Cerebellar cortex (tissue), 1 donor: ENCODE data around the gene POLR3C.
A peak's percentile ranks its signal among the peaks of the same experiment; 100 is the strongest.
"Not testable (repeated sequence)": the region's sequence is repeated elsewhere in the genome, so short reads cannot be mapped to it uniquely, and the experiment has no call there.

ENCODE experiments used
- DNase-seq: peaks from one replicate; pipeline ENCODE4 v3.0.0-alpha.2; 2015; ENCODE audit warnings: low spot score

Gene POLR3C

DNA sequence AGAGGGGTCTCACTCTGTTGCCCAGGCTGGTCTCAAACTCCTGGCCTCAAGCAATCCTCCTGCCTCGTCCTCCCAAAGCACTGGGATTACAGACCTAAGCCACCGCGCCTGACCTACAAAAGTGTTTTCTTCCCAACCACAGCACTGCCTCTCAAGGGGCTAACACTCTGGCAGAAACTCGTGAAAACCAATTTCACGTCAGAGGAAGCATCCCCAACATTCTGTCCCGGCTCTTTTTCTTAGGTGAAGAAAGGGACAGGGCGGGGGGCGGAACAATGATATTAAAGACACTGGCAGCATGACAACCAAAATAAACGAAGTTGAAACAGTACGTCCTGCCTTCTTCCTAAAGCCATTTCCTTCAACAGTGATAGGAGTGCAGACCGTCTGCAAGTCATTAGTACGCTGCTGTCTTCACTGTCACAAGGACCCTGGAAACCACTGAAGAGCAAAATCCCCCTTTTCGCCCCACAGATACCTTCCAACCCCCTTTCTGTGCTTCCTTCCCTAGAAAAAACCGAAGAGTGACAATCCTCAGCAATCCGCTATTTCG is 1.1 kb upstream of the POLR3C start:
- DNase-seq: not testable (repeated sequence)

DNA sequence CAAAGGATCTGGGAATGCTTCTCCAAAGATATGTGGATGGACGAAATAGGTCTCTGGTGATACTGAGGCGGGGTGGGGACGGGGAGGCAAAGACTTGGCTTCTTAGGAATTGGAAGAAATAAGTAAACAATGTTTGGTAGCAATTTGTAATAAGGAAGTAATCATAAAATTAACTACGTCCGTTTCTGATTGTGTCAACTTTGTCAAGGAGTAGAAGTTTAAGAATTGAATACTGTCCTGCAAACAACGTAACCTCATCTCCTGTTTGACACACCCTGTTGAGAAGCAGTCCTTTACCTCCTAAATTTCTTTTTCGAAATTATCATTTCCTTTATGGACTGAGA is 471 bp downstream of the POLR3C start:
- no peak for DNase-seq

DNA sequence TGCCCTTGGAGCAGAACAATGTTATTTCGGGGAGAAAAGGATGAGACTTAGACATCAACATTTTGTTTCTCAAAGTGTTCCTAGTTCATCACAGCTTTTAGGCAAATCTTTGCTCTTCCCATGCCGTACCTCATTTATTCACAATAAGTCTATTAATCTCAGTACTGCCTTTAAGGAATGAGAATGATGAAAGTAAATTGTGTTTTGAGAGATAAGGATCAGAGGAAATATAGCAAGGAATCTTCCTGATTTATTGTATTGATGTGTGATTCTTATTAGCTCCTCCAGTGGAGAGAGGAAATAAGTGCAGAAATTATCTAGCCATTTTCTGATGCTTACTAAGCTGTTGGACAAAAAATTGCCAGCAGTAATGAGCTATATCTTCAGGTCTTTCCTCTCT is 2.0 kb downstream of the POLR3C start:
- no peak for DNase-seq

DNA sequence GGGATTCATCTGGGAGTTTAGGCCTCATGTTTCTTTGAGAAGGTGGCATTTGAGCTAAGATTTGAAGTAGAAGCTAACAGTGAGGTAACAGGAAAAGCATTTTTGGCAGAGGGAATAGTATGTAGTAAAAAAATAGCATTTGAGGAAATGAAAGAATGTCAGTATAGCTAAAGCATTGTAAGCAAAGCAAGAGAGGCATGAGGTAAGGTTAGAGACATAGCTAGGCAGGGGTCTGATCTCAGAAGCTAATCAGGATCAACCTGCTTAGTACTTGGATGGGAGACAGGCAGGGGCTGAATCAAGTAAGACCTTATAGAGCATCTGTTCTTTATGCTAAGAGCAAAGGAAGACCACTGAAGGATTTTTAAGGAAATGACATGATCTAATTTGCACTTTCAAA is 4.0 kb downstream of the POLR3C start:
- DNase-seq: no peak

DNA sequence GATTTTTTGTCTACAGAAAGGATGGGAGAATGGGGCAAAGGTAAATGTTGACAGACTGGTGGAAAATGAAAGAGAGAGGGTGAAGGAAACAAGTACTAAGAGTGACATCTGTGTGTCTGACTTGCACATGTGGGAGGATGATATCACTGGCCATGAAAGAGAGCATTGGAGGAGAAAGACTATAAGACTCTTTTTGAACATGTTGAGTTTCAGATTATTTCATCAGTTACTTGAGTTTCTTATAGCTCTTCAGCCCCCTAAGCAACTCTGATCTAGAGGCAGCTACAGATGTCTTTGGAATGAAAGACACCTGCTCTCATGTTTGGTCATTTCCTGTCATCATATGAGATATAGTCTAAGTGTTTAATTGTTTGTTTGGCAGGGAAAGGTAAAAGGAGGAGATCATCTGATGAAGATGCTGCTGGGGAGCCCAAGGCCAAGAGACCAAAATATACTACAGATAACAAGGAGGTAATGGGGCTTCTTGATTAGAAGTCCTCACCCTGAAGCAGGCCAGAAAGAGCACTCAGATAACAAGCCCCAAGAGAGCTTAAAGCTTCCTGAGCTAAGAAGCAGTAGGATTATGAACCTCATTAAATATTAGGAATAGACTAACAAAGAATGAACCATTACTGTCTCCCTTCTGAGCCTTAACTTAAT is 4.5 kb downstream of the POLR3C start:
- DNase-seq: no peak

DNA sequence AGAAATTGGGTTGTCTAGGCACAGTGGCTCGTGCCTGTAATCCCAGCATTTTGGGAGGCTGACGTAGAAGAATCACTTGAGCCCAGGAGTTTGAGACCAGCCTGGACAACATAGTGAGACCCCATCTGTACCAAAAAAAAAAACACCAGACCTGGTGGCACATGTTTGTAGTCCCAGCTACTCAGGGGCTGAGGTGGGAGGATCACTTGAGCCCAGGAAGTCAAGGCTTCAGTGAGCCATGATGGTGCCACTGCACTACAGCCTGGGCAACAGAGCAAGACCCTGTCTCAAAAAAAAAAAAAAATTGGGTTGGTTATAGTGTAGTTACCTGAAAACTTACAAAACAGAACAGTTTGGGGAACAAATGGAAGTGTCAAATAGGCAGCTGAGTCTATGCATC is 6.8 kb downstream of the POLR3C start:
- not testable (repeated sequence) for DNase-seq

DNA sequence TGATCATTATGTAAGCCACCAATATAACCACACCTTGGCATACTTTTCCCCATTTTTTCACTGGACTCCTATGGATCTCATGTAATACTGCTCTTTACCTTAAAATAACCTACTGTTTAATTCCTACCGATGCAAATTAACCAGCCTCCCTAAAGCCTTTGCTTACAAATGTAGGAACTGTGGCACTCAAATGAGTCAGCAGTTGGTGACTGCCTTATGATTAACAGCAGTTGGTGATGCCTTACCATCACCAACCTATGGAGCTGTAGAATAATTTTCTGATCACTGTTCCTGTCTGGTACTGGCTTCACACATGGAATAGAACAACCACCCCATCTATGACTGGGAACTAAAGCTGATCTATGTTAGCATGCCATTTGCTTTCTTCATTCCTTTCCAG is 13.7 kb downstream of the POLR3C start:
- DNase-seq: no peak

DNA sequence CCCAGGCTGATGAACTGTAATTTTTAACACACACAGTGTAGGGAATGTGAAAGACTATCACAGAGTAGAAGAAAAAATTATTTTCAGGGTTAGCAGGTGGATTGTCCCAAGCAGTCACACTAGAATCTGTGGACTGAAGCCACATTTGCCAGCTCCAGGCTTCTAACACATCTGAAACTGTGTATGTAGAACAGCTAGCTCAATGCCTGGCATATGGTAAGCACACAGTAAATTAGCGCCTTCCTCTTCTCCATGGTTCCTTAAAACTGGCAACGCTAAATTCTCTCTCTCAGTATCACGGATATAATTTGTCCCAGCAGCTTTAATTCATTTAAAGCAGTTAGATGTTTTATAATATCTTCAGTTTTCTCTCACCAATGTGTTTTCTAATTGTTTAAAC is 19.0 kb downstream of the POLR3C start:
- DNase-seq: no peak

DNA sequence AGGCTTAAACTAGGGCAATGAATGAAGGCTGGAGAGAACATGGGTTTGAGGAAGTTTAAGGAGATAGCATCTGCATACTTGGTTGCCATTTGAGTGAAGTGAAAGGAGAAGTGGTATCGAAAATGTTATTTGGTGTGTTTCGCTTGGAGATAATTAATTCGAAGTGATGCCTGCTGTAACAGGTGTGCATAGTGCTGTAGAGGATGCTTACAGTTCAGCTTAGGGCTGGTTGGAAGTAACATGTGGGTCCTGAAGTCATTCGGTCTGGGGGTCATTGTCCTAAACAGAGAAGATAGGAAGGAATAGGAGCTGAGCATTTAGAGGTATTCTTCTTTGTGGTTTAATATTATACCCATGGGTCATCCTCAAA is 21.1 kb downstream of the POLR3C start:
- no peak for DNase-seq

DNA sequence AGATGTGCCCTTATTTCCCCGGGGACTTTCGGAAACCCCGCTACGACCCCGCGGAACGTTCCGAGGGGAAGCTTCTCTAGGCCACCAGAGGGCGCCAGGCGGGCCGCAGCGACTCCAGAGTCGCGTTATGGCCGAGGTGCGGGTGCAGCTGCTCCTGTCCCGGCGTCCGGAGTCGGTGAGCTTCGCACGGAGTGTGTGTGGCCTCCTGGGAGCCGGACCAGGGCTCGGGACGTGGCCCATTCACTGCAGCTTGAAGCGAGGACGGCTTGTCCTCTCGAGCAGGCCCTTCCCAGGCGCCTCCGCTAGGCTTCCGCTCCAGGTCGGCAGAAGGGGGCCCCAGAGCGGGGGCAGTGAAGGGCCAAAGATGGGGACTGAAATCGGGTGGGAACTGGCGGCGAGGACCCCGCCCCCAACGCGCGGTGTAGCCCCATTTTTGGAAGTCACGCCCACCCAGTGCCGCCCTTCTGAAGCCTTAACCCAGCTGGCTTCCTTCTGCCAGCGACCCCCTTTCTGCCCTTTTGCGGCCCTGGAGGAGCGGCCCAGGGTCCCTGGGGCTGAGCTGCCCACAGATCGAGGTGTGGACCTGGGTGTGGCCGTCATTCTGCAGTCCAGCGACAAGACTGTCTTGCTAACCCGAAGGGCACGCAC is 21.6 kb downstream of the POLR3C start, which contains the start of gene NUDT17:
Gene NUDT17 (plus strand): TSS at position 117 of the 648 bp plus-strand sequence. CDS start 11 bp downstream, at position 128.
- DNase-seq: peak; percentile 78

DNA sequence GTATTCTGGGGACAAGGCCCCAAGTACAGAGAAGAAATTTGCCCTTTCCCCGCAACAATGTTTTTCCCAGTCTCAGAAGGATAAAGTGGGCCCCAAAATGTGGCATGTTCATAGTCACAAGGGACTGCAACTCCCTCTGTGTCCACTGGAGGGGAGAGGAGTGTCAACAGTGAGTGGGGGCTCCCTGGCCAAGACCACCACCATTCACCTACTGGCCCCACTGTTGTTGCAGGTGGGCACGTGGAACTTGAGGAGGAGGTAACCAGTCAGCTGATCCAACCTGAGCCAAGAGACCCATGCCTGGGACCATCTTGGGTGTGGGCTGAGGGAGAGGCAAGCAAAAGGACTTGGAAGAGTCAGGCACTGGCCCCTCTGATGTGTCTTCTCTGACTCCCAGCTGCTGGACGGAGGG is 22.2 kb downstream of the POLR3C start:
- DNase-seq: peak; percentile 50

DNA sequence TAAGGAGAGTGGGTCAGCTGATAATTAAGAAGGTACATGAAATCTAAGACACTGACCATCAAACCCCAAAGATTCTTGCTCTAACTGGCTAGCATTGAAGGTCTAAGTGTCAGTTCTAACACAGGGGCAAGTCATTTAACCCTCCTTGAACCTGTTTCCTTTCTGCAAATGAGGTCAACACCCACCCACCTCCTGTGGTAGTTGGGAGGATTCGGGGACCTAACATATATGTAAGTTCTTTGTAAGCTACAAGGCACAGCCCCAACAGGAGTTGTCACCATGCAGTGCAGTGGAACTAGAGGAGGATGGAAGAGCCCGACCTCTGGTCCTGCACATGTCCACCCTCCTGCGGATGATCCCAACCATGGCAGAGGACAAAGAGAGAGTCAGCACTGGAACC is 23.8 kb downstream of the POLR3C start:
- DNase-seq: no peak

DNA sequence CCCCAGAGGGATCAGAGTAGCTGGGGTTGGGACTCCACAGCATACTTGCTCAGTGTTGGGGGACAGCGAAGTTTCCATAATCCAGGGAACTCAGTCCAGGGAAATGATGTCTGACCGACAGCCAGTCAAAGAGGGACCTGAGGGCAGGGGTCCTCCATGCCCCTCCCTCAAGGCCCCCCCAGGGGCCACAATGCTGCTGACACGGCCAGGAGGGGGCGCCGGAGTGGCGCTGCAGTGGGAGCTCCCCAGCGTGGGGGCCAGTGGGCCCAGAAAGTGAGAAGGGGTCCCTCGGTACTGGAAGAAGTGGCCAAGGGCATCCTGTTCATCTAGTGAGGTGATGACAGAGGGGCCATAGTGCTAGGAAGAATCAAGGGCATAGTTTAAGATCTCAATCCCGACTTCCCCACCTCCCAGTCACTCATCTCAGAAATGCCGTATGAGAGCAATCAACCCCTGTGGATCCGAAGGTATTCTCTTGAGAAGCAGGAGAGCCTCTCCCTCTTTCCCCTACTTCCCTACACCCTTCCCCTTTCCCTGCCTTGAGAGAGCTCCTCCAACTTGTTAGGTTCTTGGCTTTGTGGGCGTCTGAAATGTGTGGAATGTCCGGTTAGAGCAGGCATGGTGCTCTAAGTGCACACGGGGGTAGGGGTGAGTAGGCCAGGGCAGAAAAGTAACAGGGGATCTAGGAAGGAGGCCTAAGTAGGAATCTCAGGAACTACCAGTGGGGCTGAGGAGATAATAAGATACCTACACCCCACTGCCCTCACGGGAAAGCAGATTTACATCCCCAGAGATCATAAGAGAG is 25.6 kb downstream of the POLR3C start:
- DNase-seq: no peak

DNA sequence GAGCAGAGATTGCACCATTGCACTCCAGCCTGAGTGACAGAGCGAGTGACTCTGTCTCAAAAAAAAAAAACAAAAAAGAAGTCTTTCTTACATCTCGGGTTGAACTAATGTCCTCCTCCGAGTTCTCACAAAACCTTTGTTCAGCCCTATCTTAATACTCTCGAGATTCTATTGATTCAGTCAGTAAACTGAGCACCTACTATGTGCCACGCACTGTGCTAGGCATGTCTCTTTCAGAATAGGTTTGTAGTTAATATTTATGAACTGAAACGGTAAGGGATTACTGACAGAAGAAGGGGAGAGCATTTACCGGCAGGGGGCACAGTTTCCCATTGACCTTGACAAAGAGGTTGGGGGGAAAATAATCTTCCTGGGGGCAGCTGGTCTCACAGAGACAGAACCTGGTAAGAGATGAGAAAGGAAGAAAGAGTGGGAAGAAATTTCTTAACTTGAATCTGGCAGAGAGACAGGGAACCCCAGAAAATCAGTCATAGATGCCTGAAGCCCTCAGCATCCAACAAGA is 31.5 kb downstream of the POLR3C start:
- no peak for DNase-seq

DNA sequence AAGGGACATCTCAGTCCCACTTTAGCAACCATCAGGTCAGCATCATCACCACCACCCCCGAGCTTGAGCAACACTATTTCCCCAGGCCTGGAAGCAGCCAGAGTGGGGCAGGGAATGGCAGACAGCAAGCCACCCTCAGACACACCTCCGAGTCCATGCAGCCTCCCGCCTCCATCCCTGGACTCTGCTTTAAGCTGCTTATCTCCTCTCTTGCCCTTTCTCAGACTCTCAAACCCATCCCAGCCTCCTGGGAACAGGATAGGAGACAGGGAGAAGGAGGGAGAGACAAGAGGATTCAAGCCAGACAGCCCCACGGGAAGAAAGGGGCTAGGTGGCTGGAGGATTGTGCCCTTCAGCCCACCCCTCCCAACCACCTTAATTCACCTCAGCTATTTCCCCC is 33.2 kb downstream of the POLR3C start:
- no peak for DNase-seq

DNA sequence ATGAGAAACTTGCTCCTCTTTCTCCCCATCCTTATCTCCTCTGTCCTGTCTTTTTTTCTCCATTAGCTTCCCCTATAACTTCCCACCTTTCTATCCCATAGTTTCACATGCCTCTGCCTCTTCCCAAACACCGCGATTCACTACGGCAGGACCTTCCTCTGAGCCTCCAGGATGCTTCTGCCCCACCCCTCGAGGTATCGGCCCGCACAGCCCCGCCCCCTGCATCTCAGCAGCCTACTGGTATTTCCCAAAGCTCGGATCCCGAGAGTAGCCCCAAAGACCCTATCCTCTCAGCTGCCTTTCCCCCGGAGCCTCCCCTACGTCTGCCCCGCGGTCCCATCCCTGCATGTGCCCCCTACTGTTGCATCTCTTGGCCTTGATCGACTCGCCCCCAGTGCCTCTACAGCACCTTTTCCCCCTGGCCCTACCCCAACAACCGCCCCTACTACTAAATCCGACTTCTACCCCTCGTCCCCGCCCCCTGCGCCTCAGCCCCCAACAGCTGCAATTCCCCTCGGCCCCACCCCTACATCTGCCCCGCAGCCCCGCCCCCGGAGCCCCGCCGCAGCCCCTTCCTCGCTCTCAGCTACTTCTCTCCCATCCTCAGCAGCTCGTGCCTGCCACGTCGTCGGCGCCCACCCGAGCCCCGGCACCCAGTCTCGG is 34.4 kb downstream of the POLR3C start:
- peak; percentile 74 for DNase-seq

DNA sequence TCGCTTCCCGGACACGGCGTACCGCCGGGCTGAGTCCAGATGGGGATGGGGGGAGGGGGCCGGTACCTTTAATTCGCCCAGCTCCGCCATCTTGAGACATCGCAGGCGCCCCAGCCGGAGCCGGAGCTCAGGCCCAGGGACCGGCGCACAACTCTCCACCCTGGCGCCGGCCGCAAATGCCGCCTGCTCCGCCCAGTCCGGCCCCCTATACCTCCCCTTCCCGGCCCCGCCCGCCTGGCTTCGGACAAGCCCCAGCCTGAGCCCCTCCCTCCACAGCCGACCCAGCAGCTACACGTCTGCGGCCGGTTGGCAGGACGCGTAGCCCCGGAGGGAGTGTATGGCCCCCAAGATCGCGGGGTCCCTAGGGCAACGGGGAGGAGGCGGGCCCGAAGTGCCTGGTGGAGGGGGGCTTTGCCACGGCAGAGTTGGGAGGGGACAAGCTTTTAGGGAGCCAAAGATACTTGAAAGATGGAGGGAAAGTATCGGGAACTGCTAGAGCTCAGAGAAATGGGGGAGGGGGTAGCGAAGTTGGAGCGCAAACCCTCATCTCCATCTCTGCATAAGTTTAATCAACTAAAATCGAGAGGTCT is 35.0 kb downstream of the POLR3C start, which contains the start of gene PIAS3:
Gene PIAS3 (minus strand): TSS at position 181 of the 590 bp plus-strand sequence. CDS start 91 bp downstream, at position 90.
- peak; percentile 91 for DNase-seq

DNA sequence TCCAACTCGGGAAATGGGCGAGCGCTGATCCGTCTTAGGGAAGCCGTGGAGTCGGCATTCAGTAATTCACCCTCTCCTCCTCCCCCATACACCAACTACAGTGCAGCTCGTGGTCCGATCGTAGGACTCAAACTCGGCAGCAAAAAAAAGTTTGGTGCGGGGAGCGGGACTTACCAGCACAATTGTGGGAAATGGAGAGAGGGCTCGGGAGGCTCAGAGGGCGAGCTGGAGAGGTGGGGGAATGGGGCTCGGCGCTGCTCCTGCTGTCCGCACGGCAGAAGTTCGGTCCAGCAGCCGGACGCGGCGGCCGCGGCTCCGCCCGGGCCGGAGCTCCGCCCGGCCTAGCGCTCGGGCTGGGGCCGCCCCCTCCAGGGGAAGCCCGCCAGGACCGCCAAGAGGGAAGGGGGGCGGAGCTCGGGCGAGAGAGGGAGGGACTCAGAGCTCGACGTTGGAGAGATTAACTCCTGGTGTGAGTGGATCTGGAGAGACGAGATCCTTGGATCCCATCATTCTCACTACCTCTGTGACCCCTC is 35.6 kb downstream of the POLR3C start:
- peak; percentile 82 for DNase-seq

DNA sequence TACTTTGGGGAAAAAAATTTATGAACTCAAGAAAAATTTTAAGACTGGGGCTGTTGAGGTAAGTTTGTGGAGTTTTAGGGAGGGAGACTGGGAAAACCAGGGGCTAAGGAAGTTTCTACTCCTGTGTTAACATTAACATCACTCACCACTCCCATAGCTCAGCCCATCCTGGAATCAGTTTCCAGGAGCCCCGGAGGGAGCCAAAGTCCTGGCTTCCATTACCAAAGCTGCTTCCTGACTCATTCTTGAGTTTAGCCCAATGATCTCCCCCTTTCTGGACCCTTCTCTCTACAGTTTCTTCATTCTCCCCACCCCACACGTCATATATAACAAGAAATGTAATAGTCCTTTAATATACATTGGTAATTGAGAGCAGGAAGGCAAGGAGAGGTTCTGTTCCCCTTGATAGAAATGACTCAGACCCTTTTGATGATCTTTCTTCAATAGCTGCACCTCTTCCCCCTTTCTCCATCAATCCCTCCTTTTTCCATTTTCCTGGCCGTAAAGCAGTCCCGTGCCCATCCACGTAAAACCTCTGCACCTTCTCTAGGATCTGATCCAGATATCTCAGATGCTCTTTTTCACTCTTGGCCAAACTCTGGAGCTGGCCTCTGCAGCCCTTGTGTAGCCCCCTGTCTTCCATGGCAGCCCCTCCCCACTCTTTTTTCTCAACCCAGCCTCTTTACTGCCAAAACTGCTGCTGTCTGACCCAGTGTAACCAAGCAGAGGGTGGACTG is 39.5 kb downstream of the POLR3C start:
- DNase-seq: no peak

DNA sequence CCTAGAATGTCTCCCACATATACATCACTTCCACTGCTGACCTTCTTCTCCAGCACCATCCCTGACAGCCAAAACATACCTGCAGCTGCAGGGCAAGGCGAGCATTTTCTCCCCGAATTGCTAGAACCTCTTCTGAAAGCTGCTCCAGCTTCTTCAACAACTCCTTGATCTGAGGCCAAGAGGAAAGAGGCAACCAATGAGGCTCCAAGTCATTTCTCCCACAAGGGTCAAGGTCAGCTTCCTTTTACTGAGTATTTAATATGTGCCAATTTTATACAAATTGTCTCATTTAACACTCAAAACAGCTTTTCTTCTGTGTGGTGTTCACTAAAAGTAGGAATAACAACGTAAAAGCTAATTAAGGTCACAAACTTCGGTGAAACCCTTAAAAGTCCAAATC is 44.2 kb downstream of the POLR3C start:
- DNase-seq: no peak
